ENCODE data around the gene EPG5.

DNA sequence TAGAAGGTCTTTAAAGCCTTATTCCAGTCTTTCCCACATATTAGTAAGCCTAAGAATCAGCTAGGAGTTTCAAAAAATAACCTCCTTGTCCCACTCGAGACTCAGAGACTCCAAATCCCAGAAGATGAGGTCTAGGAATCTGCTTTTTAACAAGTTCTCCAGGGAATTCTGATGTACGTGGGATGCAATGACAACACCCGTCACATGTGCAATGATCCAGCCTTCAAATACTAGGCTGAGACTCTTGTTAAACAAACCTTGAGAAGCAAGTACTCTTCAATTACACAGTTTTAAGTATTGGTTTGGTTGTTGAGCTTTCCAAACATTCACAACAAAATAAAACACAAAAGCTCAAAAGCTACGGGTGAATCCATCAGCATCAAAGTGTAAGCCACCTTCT is 53.9 kb downstream of the EPG5 start:
- TF ChIP-seq POLR2A (IDR thresholded peaks at IDR 0.05): no peak
- TF ChIP-seq, protein P1, sequence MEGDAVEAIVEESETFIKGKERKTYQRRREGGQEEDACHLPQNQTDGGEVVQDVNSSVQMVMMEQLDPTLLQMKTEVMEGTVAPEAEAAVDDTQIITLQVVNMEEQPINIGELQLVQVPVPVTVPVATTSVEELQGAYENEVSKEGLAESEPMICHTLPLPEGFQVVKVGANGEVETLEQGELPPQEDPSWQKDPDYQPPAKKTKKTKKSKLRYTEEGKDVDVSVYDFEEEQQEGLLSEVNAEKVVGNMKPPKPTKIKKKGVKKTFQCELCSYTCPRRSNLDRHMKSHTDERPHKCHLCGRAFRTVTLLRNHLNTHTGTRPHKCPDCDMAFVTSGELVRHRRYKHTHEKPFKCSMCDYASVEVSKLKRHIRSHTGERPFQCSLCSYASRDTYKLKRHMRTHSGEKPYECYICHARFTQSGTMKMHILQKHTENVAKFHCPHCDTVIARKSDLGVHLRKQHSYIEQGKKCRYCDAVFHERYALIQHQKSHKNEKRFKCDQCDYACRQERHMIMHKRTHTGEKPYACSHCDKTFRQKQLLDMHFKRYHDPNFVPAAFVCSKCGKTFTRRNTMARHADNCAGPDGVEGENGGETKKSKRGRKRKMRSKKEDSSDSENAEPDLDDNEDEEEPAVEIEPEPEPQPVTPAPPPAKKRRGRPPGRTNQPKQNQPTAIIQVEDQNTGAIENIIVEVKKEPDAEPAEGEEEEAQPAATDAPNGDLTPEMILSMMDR (IDR thresholded peaks at IDR 0.05 in 4 of 5, conservative IDR thresholded peaks at IDR 0.05 in 1 of 5): no peak
